ENCODE measurements around the gene DMRT2. TPM values are rescaled to one million over a fixed set of nuclear protein-coding genes. Genes with fewer than 3 reads are reported as not detected.

The DMRT2 gene
- total RNA-seq, 3 donors from 2014 or later, result 1.5 to 10.2 (median 3.1) TPM

DNA sequence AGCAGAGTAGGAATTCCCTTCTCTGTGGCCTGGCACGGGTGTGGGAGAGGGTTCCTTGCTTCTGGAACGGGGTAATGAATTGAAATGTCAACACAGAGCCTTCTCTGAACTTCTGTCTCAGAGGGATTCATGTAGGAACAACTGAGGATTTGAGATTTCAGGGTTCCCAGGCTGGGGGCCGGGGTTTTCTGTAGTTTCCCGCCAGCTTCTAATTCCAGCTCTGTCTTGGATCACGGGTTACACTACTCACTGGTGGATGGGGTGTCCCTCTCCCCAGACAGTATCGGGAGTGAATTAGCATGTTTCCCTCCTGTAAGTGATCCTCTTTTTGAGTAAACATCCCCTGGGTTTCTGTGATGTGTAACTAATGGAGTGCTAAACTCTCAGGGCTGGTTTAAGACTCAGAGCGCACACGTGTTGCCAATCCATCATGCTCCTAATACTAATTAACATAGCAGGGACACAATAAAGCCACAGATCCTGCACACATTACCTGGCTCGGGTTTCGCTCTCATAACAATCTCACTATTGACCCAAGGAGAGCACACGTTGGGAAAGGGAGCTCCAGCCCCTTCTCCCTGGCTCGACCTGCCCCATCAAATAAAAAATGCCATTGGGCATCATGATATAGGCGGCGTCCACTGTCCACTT, 18.1 kb upstream of the DMRT2 start:
- H3K36me3 ChIP-seq (ENCODE audit: low read depth), result no peaks in the 10 kb centered on the region
- DNase-seq (no peak), ATAC-seq (no peak)
- H3K4me3 ChIP-seq, result no peak overlapping the region
- H3K9me3 ChIP-seq, result no peaks in the 10 kb centered on the region
- H3K4me1 ChIP-seq (ENCODE audit: low read depth), result peaks cover 8% of the 10 kb centered on the region
- intact Hi-C loops (cut with DNase I, micrococcal nuclease), result no loop called here
- TF ChIP-seq CTCF (IDR thresholded peaks at IDR 0.05), result no peak

DNA sequence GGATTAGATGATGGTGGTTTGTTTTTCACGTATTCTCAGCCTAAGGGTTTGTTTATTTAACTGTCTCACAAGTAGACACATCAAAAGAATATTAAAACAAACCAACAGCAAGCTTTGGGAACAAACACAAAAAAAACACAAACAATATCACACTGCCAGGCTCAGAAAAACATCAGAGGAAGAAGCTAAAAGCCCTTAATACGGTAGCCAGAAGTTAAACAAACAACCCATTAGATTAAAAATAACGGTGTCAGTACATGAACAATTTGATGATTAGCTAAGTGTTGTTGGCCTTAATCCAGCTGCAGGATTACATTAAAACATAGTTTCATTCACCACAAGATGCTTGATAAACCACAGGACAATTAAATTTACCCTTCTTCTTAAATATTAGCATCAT, 15.9 kb upstream of the DMRT2 start:
- no peak for TF ChIP-seq CTCF (IDR thresholded peaks at IDR 0.05)
- H3K4me1 ChIP-seq (ENCODE audit: low read depth), result no peaks in the 10 kb centered on the region
- no peak overlapping the region for H3K4me3 ChIP-seq
- ATAC-seq (no peak), DNase-seq (no peak)
- no peaks in the 10 kb centered on the region for H3K36me3 ChIP-seq (ENCODE audit: low read depth)
- no peaks in the 10 kb centered on the region for H3K9me3 ChIP-seq
- intact Hi-C loops (cut with DNase I, micrococcal nuclease), result no loop called here

- peaks cover 3% of the 10 kb centered on the region for H3K4me1 ChIP-seq (ENCODE audit: low read depth)
- H3K4me3 ChIP-seq, result no peak overlapping the region
- no peaks in the 10 kb centered on the region for H3K9me3 ChIP-seq
- no peak for TF ChIP-seq CTCF (IDR thresholded peaks at IDR 0.05)
- no peaks in the 10 kb centered on the region for H3K36me3 ChIP-seq (ENCODE audit: low read depth)
- DNase-seq (no peak), ATAC-seq (no peak)
- intact Hi-C loops (cut with DNase I, micrococcal nuclease), result no loop called here
Observed at GRCh38 chr9:1039589-1039988, 10.6 kb upstream of the DMRT2 start.

- peak; percentile 85 for ATAC-seq
- TF ChIP-seq CTCF (IDR thresholded peaks at IDR 0.05), result peak; percentile 43
- Histone ChIP-seq H3K4me1 (ENCODE audit: low read depth) (peaks cover 7% of the 10 kb centered on the region), H3K9me3 (no peaks in the 10 kb centered on the region), H3K36me3 (ENCODE audit: low read depth) (no peaks in the 10 kb centered on the region), H3K4me3 (no peak overlapping the region)
- intact Hi-C loops (cut with DNase I, micrococcal nuclease), result no loop called here
- DNase-seq, result peak; percentile 46 to 73 (median 46)
Observed at GRCh38 chr9:1042466-1042865, 7.7 kb upstream of the DMRT2 start.

DNA sequence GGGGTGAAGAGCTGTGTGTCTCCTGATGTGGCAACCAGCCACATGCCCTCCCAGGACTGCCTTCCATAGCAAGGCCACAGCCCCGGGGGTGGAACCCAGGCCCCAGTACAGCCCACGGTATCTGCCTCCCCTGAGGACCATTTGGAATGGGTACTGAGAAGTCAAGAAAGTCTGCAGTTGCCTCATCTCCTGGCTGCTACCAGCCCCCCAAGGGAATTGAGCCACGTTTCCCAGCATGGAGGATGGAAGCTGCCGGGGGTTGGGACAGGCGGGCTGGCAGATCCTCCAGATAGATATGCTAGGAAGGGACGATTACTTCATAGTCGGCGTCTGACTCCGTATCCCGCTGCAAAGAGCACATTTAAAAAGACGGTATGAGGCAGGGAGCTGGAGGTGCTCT, 5.5 kb upstream of the DMRT2 start:
- H3K4me1 ChIP-seq (ENCODE audit: low read depth), result peaks cover 27% of the 10 kb centered on the region
- DNase-seq (peak in 2 of 3 donors; percentile 2 to 41), ATAC-seq (no peak)
- H3K36me3 ChIP-seq (ENCODE audit: low read depth), result no peaks in the 10 kb centered on the region
- no peaks in the 10 kb centered on the region for H3K9me3 ChIP-seq
- no peak for TF ChIP-seq CTCF (IDR thresholded peaks at IDR 0.05)
- intact Hi-C loops (cut with DNase I, micrococcal nuclease), result no loop called here
- H3K4me3 ChIP-seq, result no peak overlapping the region

All from mucosa of descending colon (tissue), 3 donors.